LNCaP clone FGC (cell line): ENCODE data around the gene ZC3H7A.
A peak's percentile ranks its signal among the peaks of the same experiment; 100 is the strongest.

Experiments used
- DNase-seq: peaks from one replicate; pipeline ENCODE4 v3.0.0-alpha.2; 2011; ENCODE audit warnings: low read depth
- H3K4me3 ChIP-seq: 2 replicates; pipeline ENCODE4 v1.5.1; 2011; ENCODE audit warnings: mild to moderate bottlenecking, low read depth, low read length, control low read depth
- TF ChIP-seq, protein P1 (sequence below): IDR thresholded peaks from 2 replicates; pipeline ENCODE4 v1.5.1; 2012; ENCODE audit warnings: mild to moderate bottlenecking; ENCODE audit not compliant: control insufficient read depth, insufficient read depth; ENCODE audit errors: extremely low read depth

Gene ZC3H7A

DNA sequence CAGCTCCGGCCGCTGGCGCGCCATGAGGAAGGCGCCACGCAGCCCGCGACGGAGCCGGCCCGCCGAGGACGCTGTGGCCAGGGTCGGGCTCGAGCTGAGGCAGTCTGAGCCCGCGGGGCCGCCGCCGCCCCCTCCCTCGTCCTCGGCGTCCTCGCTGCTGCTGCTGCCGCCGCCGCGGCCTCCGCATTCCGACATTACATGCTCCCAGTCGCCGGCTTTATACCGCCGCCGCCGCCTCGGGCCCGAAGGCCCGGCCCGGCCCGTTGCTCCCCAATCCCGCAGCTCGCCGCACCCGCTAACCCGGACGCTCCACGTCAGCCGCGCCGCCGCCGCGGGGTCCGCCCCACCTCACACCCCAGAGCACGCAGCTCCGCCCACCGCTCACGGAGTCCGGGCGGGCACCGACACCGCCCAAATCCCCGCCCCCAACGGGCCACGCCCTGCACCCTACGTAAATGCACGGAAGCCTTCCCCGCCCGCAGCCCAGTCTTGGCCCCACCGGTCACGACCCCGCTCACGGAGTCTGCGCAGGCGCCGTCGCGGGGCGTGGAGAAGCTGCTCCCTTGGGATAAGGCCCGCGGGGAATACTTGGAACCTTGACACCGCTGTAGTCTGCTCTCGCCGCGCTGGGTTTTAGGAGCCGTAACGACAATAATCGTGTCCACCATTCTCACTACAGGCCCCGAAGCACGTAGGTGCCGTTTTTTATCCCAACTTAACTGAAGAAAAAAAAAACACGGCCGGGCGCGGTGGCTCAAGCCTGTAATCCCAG is 54.3 kb downstream of the ZC3H7A start, which contains the start of gene TXNDC11:
Gene TXNDC11, minus strand, starts transcription at position 322 of the 772 bp plus-strand sequence. Its CDS starts 127 bp downstream, at position 195.
- DNase-seq: peak; percentile 93
- H3K4me3 ChIP-seq: peak within 1 kb of the TSS; percentile 93
- TF ChIP-seq, protein P1, sequence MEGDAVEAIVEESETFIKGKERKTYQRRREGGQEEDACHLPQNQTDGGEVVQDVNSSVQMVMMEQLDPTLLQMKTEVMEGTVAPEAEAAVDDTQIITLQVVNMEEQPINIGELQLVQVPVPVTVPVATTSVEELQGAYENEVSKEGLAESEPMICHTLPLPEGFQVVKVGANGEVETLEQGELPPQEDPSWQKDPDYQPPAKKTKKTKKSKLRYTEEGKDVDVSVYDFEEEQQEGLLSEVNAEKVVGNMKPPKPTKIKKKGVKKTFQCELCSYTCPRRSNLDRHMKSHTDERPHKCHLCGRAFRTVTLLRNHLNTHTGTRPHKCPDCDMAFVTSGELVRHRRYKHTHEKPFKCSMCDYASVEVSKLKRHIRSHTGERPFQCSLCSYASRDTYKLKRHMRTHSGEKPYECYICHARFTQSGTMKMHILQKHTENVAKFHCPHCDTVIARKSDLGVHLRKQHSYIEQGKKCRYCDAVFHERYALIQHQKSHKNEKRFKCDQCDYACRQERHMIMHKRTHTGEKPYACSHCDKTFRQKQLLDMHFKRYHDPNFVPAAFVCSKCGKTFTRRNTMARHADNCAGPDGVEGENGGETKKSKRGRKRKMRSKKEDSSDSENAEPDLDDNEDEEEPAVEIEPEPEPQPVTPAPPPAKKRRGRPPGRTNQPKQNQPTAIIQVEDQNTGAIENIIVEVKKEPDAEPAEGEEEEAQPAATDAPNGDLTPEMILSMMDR: no peak

GRCh38 chr16:11742093-11742535 is 54.9 kb downstream of the ZC3H7A start:
- DNase-seq: no peak
- peak overlapping the region; percentile 93 for H3K4me3 ChIP-seq
- TF ChIP-seq, protein P1: no peak

DNA sequence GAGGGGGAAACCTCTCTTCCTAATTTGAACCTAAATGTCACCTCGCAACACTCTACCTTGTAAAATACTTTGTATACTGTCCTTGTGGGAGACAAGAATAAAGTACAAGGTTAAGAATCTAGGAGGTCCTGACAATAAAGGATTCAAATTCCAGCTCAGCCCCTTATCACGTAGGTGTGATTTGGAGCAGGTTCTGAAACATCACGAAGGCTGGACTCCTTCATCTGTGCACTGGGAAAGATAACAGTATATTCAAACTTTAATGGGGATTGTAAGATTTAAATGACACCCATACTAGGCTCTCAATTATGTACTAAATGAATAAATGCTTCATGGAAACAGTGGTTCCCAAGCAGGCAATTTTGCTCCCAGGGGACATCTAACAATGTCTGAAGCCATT is 56.5 kb downstream of the ZC3H7A start:
- no peak for DNase-seq
- TF ChIP-seq, protein P1: no peak
- H3K4me3 ChIP-seq: peak overlapping the region; percentile 93; the same call in 1 of the 2 replicates

DNA sequence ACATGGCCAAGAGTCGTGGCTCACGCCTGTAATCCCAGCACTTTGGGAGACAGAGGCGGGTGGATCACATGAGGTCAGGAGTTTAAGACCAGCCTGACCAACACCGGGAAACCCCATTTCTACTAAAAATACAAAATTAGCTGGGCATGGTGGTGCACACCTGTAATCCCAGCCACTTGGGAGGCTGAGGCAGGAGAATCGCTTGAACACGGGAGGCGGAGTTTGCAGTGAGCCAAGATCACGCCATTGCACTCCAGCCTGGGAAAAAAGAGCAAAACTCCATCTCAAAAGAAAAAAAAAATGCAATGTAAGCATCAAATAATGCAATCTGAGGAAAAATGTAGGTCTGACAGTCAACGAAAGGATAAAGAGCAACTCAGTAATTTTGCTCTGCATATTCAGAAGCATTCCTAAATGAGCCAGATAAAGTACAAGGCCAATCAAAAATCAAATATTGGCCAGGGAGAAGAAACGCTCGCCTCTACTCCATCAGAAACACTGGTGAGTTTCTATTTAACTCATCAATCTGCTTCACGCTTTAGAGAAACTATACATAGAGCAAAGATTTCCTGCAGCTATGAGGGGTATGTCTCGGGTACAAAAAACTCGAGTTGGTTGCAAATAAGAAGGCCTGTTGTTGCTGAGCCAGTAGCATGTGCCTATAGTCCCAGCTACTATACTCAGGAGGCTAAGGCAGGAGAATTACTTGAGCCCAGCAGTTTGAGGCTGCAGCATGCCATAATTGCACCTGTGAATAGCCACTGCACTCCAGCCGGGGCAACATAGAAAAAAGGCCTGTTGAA is 58.1 kb downstream of the ZC3H7A start:
- DNase-seq: no peak
- H3K4me3 ChIP-seq: no peak overlapping the region

GRCh38 chr16:11737713-11738112 is 59.3 kb downstream of the ZC3H7A start:
- no peak overlapping the region for H3K4me3 ChIP-seq
- TF ChIP-seq, protein P1: no peak
- no peak for DNase-seq

More for the DNA sequence above, 58.1 kb downstream of the ZC3H7A start:
- TF ChIP-seq, protein P1: no peak

DNA sequence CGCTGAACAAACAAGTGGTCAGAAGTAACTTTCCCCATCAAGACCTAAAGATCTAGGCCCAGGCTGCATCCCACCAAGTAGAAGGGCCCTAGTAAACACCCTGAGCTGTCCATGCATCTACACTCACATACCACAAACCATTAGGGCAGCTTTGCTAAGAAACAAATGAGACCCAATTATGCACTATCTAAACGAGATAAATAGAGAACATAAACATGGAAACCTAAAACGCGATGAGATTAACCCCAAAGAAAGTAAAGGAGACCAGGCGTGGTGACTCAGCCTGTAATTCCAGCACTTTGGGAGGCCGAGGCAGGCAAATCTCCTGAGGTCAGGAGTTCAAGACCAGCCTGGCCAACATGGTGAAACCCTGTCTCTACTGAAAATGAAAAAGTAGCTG is 60.2 kb downstream of the ZC3H7A start:
- TF ChIP-seq, protein P1: no peak
- no peak overlapping the region for H3K4me3 ChIP-seq
- no peak for DNase-seq
